LNCaP clone FGC (cell line): ENCODE data around the gene C16orf89.

Experiments used
- DNase-seq: peaks from one replicate; pipeline ENCODE4 v3.0.0-alpha.2; 2011; ENCODE audit warnings: low read depth
- H3K4me3 ChIP-seq: 2 replicates; pipeline ENCODE4 v1.5.1; 2011; ENCODE audit warnings: mild to moderate bottlenecking, low read depth, low read length, control low read depth
- TF ChIP-seq, protein P1 (sequence below): IDR thresholded peaks from 2 replicates; pipeline ENCODE4 v1.5.1; 2012; ENCODE audit warnings: mild to moderate bottlenecking; ENCODE audit not compliant: control insufficient read depth, insufficient read depth; ENCODE audit errors: extremely low read depth

The C16orf89 gene

DNA sequence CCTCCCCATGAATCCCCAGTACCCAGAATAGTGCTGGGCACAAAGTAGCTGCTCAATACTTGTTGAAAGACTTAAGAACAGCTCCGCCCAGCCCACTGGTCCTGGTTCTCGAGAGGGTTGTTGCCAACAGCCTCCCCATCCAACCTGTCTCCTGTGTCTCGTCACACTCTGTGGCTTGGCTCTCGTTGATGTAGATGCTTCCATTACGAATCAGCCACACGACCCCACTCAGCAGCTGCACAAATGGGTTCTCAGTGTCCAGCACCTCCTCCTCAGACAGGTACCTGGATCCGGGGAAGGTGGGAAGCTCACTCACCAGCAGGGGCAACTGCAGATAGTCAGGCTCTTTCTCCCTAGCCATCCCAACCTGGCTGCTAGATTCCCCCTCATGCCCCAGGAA, 34.2 kb downstream of the C16orf89 start:
- DNase-seq: no peak
- TF ChIP-seq, protein P1, sequence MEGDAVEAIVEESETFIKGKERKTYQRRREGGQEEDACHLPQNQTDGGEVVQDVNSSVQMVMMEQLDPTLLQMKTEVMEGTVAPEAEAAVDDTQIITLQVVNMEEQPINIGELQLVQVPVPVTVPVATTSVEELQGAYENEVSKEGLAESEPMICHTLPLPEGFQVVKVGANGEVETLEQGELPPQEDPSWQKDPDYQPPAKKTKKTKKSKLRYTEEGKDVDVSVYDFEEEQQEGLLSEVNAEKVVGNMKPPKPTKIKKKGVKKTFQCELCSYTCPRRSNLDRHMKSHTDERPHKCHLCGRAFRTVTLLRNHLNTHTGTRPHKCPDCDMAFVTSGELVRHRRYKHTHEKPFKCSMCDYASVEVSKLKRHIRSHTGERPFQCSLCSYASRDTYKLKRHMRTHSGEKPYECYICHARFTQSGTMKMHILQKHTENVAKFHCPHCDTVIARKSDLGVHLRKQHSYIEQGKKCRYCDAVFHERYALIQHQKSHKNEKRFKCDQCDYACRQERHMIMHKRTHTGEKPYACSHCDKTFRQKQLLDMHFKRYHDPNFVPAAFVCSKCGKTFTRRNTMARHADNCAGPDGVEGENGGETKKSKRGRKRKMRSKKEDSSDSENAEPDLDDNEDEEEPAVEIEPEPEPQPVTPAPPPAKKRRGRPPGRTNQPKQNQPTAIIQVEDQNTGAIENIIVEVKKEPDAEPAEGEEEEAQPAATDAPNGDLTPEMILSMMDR: no peak
- H3K4me3 ChIP-seq: no peak overlapping the region

DNA sequence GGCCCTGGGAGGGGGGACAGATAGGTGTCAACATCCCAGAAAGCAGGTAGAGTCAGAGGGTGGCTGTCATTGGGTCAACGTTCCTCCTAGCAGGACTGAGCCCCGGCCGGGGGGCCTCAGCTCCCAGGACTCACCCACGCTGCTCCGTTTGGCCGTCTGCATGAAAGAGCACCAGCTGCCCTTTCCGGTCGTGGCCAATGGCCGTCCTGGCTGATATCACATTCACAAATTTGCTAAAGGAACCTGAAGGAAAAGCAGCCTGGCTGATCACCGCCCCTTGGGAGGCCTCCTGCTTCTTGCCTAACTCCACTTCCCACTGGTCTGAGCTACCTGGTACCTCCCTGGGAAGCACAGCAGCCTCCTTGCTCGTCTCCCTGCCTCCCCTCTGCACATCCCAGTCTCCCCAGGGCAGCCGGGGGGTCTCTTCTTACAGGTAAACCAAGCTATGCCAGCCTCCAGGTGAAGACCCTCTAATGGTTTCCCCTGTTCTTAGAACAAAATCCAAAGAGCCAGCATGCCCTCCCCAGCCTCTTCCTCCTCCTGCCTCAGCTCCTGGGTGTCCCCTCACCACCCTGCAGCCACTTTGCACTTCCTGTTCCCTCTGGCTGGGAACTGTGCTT, 35.4 kb downstream of the C16orf89 start:
- no peak overlapping the region for H3K4me3 ChIP-seq
- no peak for DNase-seq
- TF ChIP-seq, protein P1: no peak

DNA sequence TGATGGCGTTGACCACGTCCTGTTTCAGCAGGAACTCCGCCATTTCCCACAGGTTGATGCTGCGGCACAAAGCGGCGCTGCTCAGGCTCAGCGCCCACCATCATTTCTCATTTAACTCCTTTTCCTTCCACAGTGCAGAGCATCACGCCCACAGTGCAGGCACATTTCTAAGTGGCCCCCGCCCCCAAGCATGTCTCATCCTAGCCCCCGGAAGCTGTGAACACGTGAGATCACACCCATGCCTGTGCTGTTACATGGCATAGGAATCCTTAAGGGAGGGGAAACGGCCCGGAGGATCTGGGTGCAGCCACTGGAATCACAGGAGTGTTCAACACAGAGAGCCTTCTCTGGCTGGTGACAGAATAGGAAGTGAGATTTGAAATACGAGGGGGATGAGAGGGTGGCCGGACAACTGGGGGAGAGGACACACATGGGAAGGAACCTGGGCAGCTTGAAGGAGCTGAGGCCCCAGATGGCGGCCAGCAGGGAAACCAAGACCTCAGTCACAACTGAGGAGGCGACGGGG, 36.7 kb downstream of the C16orf89 start:
- no peak for DNase-seq
- no peak overlapping the region for H3K4me3 ChIP-seq
- TF ChIP-seq, protein P1: no peak

DNA sequence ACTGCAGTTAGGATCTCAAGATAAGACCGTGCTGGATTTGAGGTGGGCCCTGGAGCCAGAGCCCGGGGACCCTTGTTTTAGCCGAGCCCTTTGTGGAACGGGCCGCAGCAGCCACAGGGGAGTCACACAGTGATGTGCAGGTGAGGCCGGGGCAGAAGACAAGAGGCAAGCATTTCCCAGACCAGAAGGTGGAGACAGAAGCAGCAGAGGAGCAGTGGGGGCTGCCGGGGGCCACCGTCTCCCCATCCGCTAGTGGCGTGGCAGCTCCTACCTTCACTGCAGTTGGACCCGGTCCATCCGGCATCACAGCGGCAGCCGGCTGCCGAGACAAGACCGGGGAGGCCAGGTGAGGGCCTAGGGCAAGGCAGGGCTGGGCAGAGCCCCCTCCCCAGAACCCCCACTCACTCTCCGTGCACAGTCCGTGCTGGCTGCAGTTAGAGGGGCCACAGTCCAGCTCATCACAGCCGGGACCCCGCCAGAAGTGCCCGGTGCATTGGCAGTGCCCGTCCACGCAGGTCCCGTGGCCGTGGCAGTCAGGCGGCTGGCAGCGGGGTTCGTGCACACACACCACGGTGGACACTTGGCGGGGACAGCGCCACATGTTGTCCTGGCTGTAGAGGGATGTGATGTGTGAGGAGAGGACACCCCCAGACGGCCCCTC, 38.1 kb downstream of the C16orf89 start:
- TF ChIP-seq, protein P1: no peak
- H3K4me3 ChIP-seq: no peak overlapping the region

DNA sequence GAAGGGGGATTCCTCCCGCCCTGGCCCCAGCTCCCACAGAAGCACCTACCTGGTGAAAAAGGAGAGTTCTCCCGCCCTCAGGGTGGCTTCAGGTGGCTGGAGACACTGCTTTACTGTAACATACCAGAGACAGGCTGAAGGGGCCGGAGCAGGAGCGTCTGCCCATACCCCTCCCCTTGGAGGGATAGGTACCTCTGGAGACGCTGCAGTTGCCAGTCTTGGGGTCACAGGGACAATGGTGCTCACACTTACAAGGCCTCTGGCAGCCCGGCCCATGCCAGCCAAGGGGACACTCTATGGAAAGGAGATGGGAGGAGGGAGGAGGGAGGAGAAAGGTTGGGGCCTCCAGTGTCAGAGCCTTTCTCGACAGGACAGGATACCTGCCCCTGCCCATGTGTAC, 38.7 kb downstream of the C16orf89 start:
- no peak overlapping the region for H3K4me3 ChIP-seq
- TF ChIP-seq, protein P1: no peak
- DNase-seq: no peak

More for the DNA sequence above, 38.1 kb downstream of the C16orf89 start:
- no peak for DNase-seq

DNA sequence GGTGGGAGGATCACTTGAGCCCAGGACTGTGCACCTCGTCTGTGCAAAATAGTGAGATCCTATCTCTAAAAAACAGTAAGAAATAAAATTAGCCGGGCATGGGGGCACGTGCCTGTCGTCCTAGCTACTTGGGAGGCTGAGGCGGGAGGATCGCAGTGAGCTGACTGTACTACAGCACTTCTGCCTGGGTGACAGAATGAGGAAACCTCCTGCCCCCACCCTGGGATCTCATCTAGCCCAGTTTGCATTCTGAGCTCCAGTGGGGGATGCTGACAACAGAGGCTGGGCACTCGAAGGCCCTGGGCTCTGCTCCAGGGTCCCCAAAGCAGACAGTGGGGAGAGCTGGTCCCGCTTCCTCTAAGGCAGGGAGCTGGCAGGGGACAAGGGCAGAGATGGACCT, 39.1 kb downstream of the C16orf89 start:
- no peak for DNase-seq
- TF ChIP-seq, protein P1: no peak
- no peak overlapping the region for H3K4me3 ChIP-seq
